ENCODE data around the gene CHRM2.

The CHRM2 gene

DNA sequence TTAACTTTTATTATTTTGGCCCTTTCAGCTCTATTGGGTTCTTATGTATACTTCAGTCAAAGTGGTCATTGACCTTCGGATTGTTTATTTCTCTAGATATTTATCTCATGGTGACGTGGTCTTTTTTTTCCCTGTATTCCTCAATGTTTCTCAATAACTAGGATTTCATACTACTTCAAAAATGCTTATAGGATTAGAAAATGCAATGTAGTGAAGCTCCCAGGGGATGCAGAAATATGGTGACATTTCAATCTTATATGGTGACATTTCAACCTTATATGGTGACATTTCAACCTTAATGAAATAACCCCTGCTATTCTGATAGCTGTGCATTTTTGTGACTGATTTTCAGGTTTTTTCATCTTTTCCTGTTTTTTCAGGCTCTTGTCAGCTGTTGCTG is 51.4 kb downstream of the CHRM2 start:
- TF ChIP-seq, protein P1, sequence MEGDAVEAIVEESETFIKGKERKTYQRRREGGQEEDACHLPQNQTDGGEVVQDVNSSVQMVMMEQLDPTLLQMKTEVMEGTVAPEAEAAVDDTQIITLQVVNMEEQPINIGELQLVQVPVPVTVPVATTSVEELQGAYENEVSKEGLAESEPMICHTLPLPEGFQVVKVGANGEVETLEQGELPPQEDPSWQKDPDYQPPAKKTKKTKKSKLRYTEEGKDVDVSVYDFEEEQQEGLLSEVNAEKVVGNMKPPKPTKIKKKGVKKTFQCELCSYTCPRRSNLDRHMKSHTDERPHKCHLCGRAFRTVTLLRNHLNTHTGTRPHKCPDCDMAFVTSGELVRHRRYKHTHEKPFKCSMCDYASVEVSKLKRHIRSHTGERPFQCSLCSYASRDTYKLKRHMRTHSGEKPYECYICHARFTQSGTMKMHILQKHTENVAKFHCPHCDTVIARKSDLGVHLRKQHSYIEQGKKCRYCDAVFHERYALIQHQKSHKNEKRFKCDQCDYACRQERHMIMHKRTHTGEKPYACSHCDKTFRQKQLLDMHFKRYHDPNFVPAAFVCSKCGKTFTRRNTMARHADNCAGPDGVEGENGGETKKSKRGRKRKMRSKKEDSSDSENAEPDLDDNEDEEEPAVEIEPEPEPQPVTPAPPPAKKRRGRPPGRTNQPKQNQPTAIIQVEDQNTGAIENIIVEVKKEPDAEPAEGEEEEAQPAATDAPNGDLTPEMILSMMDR (IDR thresholded peaks at IDR 0.05; ENCODE audit: extremely low read depth, missing control alignments), result no peak
- DNase-seq (ENCODE audit: low spot score), result no peak

DNA sequence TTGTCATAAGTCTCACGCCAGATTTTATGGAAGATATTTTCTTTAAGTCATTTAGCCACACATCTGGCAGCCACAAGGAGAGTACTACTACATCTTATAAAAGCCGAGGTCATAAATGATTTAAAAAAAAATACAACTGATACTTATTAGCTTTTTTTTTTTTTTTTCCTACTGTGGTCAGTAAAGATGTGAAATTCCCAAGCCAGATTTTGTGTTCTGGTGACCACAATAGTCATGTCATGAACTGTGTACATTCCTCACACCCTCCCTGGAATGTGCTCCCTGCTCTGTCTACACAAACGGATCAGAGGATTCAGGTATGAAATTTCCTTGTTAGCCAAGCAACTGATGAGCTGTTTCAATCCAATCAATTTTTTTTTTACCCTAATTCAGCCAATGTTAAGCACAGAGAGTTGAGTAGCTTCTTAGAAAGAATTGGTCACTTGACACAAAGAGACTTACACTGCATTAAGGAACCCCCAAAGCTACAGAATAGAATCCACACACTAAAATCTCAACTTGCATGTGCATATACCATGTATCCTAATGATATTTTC is 54.7 kb downstream of the CHRM2 start:
- no peak for DNase-seq (ENCODE audit: low spot score)

DNA sequence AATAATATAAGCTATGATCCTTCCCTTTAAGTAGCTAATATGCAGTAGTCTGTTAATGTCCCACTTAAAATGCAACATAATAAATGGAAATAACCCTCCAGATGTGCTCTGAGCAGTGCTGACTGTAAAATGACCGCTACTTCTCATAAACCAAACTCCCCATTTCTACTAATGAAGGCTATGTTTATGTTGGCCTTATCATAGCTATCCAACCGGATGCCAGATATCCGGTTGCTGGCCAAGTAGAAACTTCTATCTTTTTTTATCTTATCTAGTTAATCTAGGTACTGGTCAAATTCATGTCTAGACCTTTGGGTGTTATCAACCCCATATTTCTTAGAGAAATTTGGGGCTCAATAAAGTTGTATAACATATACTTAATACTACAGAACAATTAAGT is 56.6 kb downstream of the CHRM2 start:
- TF ChIP-seq, protein P1 (IDR thresholded peaks at IDR 0.05; ENCODE audit: extremely low read depth, missing control alignments), result no peak
- no peak for DNase-seq (ENCODE audit: low spot score)

More for the DNA sequence above, 54.7 kb downstream of the CHRM2 start:
- TF ChIP-seq, protein P1 (IDR thresholded peaks at IDR 0.05; ENCODE audit: extremely low read depth, missing control alignments), result no peak

DNA sequence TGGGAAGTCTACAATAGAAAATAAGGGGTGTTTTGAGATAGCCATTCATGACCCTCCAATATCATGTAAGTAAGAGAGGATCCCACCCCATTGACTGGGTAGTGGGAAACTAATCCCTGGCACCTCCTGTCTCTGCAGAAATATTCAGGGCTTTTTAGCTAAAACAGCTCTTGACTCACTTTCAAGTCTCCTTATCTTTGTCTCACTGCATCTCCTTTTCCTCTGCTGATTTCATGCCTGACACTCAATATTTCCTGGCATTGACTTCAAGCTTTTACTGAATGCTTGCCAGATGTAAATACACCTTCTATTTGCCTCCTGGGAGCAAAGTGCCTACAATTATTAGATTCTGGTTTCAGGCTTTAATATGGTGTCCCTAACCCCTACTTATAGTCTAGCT is 57.1 kb downstream of the CHRM2 start:
- TF ChIP-seq, protein P1 (IDR thresholded peaks at IDR 0.05; ENCODE audit: extremely low read depth, missing control alignments), result no peak
- DNase-seq (ENCODE audit: low spot score), result no peak

DNA sequence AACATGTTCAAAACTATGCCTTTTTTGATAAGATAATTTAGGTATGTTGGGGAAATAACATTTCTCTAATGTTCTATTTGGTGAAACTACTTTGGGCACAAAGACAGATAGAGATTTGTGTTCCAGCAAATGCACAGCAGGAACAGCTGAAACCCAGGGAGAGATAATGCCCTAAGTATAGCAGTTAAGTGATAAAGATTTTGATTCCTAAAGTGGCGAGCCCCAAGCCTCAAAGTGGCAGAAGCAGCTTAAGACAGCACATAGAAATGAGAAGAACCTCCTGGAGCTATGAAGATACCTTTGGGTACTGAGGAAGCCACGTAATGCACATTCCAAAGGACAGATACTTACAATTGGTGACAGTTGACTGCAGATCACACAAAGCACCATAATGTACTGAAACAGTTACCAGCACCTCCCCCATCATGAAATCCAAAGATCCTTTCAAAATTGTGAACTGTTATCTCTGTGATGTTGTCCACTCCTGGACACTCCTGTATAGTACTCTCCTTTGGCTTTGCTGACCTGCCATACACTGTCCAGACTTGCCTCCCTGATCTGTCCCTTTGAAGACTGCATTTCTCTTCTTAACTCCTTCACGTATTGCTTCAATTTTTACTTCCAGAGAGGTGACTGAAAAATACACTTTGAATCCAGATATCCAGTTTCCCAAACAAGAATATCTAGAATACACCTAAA is 62.9 kb downstream of the CHRM2 start:
- TF ChIP-seq, protein P1 (IDR thresholded peaks at IDR 0.05; ENCODE audit: extremely low read depth, missing control alignments), result no peak
- no peak for DNase-seq (ENCODE audit: low spot score)

DNA sequence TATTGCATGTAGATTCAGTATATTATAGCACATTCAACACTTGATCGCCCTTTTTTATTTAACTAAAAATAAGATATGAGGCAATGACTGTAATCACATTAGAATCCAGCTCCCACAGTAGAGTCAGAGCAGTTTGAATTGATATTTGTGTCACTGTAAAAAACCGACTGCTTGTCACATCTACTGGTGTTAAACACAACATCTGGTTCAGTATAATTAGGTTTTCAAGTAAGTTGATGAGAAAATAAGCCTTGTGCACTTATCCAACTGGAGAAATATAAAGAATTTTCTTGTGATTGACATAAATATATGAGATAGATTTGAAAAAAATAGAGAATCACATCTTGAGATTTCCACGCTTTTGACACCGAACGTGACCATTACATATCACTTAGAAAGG is 69.0 kb downstream of the CHRM2 start:
- TF ChIP-seq, protein P1 (IDR thresholded peaks at IDR 0.05; ENCODE audit: extremely low read depth, missing control alignments), result no peak
- DNase-seq (ENCODE audit: low spot score), result no peak

DNA sequence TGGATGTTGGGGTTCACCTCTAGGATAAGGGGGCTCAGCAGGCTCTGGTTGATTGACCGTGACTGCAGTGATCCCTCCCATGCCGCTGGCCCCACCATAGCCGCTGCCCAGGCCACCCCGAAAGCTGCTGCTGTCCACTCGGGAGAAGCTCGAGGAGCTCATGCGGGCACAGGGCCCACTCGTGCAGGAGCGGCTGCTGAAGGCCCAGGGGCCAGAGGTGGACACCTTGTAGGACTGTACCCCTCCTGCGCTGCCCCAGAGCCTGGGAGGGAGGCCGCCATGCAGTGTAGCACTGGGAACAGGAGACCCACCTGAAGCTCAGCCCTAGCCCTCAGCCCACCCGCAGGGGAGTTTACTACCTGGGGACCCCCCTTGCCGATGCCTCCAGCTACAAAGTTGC is 70.0 kb downstream of the CHRM2 start:
- no peak for DNase-seq (ENCODE audit: low spot score)
- TF ChIP-seq, protein P1 (IDR thresholded peaks at IDR 0.05; ENCODE audit: extremely low read depth, missing control alignments), result no peak
